Activated CD4-positive, alpha-beta T cell treated with anti-CD3 and anti-CD28 coated beads, Interleukin-2, Interleukin-4, amounts not matched to agents 100 ng/mL and 50 ng/mL, durations not matched to agents 16 hours and 8 hours (primary cell): ENCODE data around the gene MACROH2A1.

Experiments
- DNase-seq: peaks from one replicate; pipeline ENCODE4 v3.0.0-alpha.2; 2020; ENCODE audit warnings: low spot score

Gene MACROH2A1

GRCh38 chr5:135435467-135436330, 36.7 kb upstream of the MACROH2A1 start:
- DNase-seq: no peak

- no peak for DNase-seq
These were observed 35.8 kb upstream of the MACROH2A1 start for GRCh38 chr5:135434591-135435466.

GRCh38 chr5:135433681-135434426, 34.8 kb upstream of the MACROH2A1 start:
- no peak for DNase-seq

GRCh38 chr5:135432113-135432512, 33.1 kb upstream of the MACROH2A1 start:
- DNase-seq: no peak

- DNase-seq: no peak
These were observed 31.1 kb upstream of the MACROH2A1 start for GRCh38 chr5:135430135-135430437.

GRCh38 chr5:135429301-135430134, 30.5 kb upstream of the MACROH2A1 start:
- no peak for DNase-seq

- no peak for DNase-seq
These were observed 29.6 kb upstream of the MACROH2A1 start for GRCh38 chr5:135428586-135428985.

- DNase-seq: peak; percentile 60
These were observed 27.4 kb upstream of the MACROH2A1 start for GRCh38 chr5:135426102-135427082.

GRCh38 chr5:135425641-135426040, 26.6 kb upstream of the MACROH2A1 start:
- no peak for DNase-seq

- DNase-seq: no peak
These were observed 24.8 kb upstream of the MACROH2A1 start for GRCh38 chr5:135423846-135424168.

- DNase-seq: no peak
These were observed 24.3 kb upstream of the MACROH2A1 start for GRCh38 chr5:135423146-135423845.

GRCh38 chr5:135422419-135422818, 23.4 kb upstream of the MACROH2A1 start:
- no peak for DNase-seq

- DNase-seq: no peak
These were observed 18.1 kb upstream of the MACROH2A1 start for GRCh38 chr5:135417083-135417482.

- DNase-seq: no peak
These were observed 6.1 kb upstream of the MACROH2A1 start for GRCh38 chr5:135405082-135405481.

- DNase-seq: no peak
These were observed 3.0 kb upstream of the MACROH2A1 start for GRCh38 chr5:135402031-135402430.

- no peak for DNase-seq
These were observed 1.8 kb upstream of the MACROH2A1 start for GRCh38 chr5:135400866-135401265.

- DNase-seq: no peak
These were observed 937 bp upstream of the MACROH2A1 start for GRCh38 chr5:135399794-135400542.

GRCh38 chr5:135398160-135398854, 724 bp downstream of the MACROH2A1 start:
- peak; percentile 48 for DNase-seq
